Panc1 (cell line): Measurements from ENCODE around the gene CORO7.

Experiments used
- POLR2AphosphoS5 ChIP-seq: IDR thresholded peaks from 2 replicates; pipeline ENCODE4 v1.6.1; 2012; ENCODE audit warnings: mild to moderate bottlenecking, low read depth, low read length, moderate library complexity
- TF ChIP-seq, protein P1 (sequence below): fragments of 450-650 bp; IDR thresholded peaks from 2 replicates; pipeline ENCODE4 v1.5.1; 2017; ENCODE audit warnings: mild to moderate bottlenecking
- TF ChIP-seq, protein P2 (sequence below), 2 experiments: IDR thresholded peaks; 2 replicates each; pipeline ENCODE4 v1.6.1; 2011 to 2012; ENCODE audit warnings: low read depth in 2 of 2, control low read depth in 1 of 2, low read length in 1 of 2, mild to moderate bottlenecking in 1 of 2, moderate library complexity in 1 of 2; ENCODE audit not compliant: insufficient read depth in 1 of 2

DNA sequence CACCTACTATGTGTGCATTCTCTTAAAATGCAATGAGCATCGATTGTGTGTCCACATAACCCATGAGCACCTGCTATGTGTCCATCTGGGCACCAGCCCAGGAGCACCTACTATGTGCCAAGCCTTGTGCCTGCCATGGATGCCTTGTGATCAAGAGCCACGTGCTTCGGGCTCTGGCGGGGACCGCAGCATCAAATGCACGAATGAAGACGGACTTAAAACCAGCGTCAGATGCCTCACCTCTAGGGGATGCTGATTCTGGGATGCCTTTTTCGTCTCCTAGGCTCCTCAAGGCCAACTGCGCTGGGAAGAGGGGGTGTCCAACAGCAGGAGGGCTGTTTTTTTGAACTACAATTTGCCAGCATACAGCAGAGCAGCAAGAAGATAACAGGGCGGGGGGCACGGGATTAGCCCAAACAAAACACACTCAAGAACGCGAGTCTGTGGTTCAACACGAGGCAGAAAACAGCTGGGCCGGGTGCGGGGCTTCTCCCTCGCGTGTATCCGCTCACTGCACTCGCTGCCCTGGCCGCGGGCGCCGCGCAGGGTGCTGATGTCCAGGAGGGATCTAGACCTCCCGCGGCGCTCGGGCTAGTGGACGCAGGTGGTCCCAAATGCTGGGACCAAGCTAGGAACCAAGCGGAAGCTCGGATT is 101.7 kb downstream of the CORO7 start:
- TF ChIP-seq, protein P1, sequence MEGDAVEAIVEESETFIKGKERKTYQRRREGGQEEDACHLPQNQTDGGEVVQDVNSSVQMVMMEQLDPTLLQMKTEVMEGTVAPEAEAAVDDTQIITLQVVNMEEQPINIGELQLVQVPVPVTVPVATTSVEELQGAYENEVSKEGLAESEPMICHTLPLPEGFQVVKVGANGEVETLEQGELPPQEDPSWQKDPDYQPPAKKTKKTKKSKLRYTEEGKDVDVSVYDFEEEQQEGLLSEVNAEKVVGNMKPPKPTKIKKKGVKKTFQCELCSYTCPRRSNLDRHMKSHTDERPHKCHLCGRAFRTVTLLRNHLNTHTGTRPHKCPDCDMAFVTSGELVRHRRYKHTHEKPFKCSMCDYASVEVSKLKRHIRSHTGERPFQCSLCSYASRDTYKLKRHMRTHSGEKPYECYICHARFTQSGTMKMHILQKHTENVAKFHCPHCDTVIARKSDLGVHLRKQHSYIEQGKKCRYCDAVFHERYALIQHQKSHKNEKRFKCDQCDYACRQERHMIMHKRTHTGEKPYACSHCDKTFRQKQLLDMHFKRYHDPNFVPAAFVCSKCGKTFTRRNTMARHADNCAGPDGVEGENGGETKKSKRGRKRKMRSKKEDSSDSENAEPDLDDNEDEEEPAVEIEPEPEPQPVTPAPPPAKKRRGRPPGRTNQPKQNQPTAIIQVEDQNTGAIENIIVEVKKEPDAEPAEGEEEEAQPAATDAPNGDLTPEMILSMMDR = no peak
- TF ChIP-seq POLR2AphosphoS5 = no peak
- TF ChIP-seq, protein P2, sequence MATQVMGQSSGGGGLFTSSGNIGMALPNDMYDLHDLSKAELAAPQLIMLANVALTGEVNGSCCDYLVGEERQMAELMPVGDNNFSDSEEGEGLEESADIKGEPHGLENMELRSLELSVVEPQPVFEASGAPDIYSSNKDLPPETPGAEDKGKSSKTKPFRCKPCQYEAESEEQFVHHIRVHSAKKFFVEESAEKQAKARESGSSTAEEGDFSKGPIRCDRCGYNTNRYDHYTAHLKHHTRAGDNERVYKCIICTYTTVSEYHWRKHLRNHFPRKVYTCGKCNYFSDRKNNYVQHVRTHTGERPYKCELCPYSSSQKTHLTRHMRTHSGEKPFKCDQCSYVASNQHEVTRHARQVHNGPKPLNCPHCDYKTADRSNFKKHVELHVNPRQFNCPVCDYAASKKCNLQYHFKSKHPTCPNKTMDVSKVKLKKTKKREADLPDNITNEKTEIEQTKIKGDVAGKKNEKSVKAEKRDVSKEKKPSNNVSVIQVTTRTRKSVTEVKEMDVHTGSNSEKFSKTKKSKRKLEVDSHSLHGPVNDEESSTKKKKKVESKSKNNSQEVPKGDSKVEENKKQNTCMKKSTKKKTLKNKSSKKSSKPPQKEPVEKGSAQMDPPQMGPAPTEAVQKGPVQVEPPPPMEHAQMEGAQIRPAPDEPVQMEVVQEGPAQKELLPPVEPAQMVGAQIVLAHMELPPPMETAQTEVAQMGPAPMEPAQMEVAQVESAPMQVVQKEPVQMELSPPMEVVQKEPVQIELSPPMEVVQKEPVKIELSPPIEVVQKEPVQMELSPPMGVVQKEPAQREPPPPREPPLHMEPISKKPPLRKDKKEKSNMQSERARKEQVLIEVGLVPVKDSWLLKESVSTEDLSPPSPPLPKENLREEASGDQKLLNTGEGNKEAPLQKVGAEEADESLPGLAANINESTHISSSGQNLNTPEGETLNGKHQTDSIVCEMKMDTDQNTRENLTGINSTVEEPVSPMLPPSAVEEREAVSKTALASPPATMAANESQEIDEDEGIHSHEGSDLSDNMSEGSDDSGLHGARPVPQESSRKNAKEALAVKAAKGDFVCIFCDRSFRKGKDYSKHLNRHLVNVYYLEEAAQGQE (IDR thresholded peaks at IDR 0.05; ENCODE audit: insufficient read depth in 1 of 2, low read depth in 2 of 2, low read length in 1 of 2) = no peak
